Inflammatory macrophage (primary cell): ENCODE results near the gene ADAMTS14.

Experiments used
- DNase-seq, 2 donors: peaks; one replicate each; pipeline ENCODE4 v3.0.0-alpha.2; 2020 to 2022

The ADAMTS14 gene

GRCh38 chr10:70694418-70695141 lies 22.3 kb downstream of the ADAMTS14 start:
- no peak for DNase-seq

GRCh38 chr10:70695241-70696030 lies 23.1 kb downstream of the ADAMTS14 start:
- DNase-seq, result no peak

GRCh38 chr10:70698211-70698610 lies 25.9 kb downstream of the ADAMTS14 start:
- DNase-seq, result no peak

GRCh38 chr10:70699063-70699658 lies 26.9 kb downstream of the ADAMTS14 start:
- DNase-seq, result no peak

- DNase-seq, result no peak
Observed at GRCh38 chr10:70699659-70700174, 27.4 kb downstream of the ADAMTS14 start.

GRCh38 chr10:70702190-70702763 lies 30.0 kb downstream of the ADAMTS14 start:
- DNase-seq, result no peak

- no peak for DNase-seq
Observed at GRCh38 chr10:70704211-70704610, 31.9 kb downstream of the ADAMTS14 start.

GRCh38 chr10:70705121-70705861 lies 33.0 kb downstream of the ADAMTS14 start:
- DNase-seq, result no peak

- DNase-seq, result no peak
Observed at GRCh38 chr10:70711177-70711576, 38.9 kb downstream of the ADAMTS14 start.

- no peak for DNase-seq
Observed at GRCh38 chr10:70711911-70712310, 39.6 kb downstream of the ADAMTS14 start.

GRCh38 chr10:70714245-70714644 lies 41.9 kb downstream of the ADAMTS14 start:
- DNase-seq, result no peak

- no peak for DNase-seq
Observed at GRCh38 chr10:70714951-70715350, 42.6 kb downstream of the ADAMTS14 start.

GRCh38 chr10:70715853-70716795 lies 43.8 kb downstream of the ADAMTS14 start:
- peak; percentile 52 to 60 for DNase-seq

GRCh38 chr10:70722820-70723424 lies 50.6 kb downstream of the ADAMTS14 start:
- peak in 1 of 2 donors; percentile 30 for DNase-seq

- no peak for DNase-seq
Observed at GRCh38 chr10:70723771-70724170, 51.5 kb downstream of the ADAMTS14 start.

- no peak for DNase-seq
Observed at GRCh38 chr10:70726909-70727495, 54.7 kb downstream of the ADAMTS14 start.

GRCh38 chr10:70728328-70728727 lies 56.0 kb downstream of the ADAMTS14 start:
- DNase-seq, result no peak

- DNase-seq, result no peak
Observed at GRCh38 chr10:70729763-70730357, 57.6 kb downstream of the ADAMTS14 start.

- no peak for DNase-seq
Observed at GRCh38 chr10:70730955-70731354, 58.6 kb downstream of the ADAMTS14 start.

- no peak for DNase-seq
Observed at GRCh38 chr10:70732569-70732968, 60.3 kb downstream of the ADAMTS14 start.
